ENCODE measurements around the gene CAAP1.

Gene CAAP1

DNA sequence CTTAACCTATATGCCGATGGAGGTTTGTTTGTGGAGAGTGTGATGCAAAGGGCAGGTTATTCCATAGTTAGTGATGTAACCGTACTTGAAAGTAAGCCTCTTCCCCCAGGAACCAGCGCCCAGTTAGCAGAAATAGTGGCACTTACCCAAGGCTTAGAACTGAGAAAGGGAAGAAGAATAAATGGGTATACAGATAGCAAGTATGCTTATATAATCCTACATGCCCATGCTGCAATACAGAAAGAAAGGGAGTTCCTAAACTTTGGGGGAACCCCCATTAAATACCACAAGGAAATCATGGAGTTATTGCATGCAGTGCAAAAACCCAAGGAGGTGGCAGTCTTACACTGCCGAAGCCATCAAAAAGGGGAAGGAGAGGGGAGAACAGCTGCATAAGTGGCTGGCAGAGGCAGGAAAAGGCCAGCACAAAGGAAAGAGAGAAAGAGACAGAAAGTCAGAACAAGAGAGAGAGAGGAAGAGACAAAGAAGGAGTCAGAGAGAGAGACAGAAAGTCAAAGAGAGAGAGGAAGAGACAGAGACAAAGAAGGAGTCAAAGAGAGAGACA is 64.1 kb downstream of the CAAP1 start:
- DNase-seq = peak; percentile 31

- DNase-seq = no peak
These were observed 77.8 kb downstream of the CAAP1 start for GRCh38 chr9:26814799-26815198.

GRCh38 chr9:26813247-26813646 is 79.4 kb downstream of the CAAP1 start:
- DNase-seq = no peak

GRCh38 chr9:26812217-26812616 is 80.4 kb downstream of the CAAP1 start:
- no peak for DNase-seq

DNA sequence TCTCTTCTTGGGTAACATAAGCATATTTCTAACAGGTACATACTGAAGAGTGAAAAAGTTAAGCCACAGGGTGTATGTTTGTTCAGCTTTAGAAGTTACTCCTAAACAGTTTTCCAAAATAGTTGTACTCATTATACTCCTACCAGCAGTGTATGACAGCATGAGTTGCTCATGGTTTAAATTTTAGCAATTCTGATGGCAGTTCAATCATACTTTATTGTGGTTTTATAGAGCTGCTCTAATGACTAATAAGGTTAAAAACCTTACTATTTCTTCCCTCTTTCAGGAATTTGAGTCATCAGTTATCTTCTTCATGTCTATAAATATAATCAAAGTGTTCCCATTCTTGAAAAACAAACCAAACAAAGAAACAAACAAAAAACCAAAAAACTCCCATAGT is 81.5 kb downstream of the CAAP1 start:
- no peak for DNase-seq

GRCh38 chr9:26809795-26810194 is 82.8 kb downstream of the CAAP1 start:
- DNase-seq = no peak

- no peak for DNase-seq
These were observed 85.4 kb downstream of the CAAP1 start for GRCh38 chr9:26807161-26807560.

DNA sequence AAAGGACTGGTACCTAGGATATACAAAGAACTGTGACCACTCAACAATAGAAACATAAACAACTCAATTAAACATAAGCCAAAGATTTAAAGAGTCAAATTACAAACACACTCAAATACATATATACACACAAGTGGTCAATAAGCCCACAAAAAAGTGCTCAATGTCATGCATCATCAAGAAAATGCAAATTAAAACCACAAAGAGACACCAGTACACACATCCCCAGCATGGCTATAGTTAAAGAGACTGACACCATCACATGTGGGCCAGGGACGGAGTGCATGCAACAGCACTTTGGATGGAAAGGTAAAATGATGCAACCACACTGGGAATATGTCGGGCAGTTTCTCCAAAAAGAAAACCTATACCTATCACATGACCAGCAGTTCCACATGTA is 89.7 kb downstream of the CAAP1 start:
- no peak for DNase-seq

GRCh38 chr9:26801772-26802171 is 90.8 kb downstream of the CAAP1 start:
- DNase-seq = no peak

- no peak for DNase-seq
These were observed 92.3 kb downstream of the CAAP1 start for GRCh38 chr9:26800322-26800721.

DNA sequence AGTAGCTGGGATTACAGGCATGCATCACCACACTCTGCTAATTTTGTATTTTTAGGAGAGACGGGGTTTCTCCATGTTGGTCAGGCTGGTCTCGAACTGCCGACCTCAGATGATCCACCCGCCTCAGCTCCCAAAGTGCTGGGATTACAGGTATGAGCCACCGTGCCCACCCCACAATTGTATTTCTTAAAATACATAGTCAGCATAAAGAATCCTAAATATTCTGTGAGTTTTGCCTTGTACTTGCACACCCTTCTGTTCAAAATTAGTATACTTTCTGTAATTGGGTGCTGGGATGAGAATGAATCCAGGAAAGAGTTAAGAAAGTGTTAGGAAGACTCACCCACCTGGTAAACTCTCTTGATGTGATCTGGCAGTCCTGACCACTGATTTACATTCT is 101.3 kb downstream of the CAAP1 start:
- DNase-seq = no peak

All from hematopoietic multipotent progenitor cell treated with erythropoietin and hydrocortisone succinate and interleukin-3 and kit ligand, for 4 days (in vitro differentiated cells).